ENCODE measurements around the gene BCAP31.

The BCAP31 gene

GRCh38 chrX:153671589-153672530 is 52.3 kb downstream of the BCAP31 start:
- no peak for DNase-seq

- DNase-seq: no peak
Observed at GRCh38 chrX:153670748-153671588, 53.2 kb downstream of the BCAP31 start.

DNA sequence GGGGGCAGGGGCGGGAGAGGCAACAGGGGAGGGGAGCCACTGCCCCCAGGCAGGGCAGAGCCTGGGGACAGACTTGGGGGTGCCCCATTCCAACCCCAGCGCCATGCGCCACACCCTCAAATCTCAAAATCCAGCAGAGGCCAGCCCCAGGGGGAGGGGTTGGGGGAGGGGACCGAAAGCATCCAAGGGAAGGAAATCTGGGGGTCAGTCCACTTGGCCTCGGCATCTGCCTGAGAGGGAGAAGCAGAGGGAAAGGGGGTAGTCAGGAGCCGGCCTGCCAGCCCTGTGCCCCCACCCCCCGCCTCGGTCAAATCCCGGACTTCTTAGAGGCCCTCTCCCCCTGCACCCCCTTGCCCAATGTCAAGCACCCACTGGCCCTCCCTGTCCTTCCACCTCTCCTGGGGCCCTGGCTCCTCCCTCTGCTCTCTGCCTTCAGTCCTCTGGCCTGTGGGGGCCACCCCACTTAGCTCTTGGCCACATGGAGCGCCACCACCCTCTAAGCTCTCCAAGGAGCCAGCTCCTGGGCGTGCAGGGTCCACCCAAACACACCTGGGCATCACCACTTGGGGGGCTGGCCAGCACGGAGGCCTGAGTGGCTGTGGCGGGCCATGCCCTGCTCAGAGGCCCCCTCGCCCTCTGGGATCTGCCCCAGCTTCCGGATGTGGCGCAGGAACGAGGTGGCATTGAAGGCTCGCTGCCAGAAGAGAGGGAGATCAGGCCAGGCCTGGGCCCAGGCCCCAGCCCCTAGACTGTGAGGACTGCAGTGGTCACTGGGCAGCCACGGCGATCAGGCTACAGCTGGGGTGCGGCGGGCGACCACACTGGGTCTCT is 54.1 kb downstream of the BCAP31 start:
- no peak for DNase-seq

- peak; percentile 26 for DNase-seq
Observed at GRCh38 chrX:153669174-153669890, 54.9 kb downstream of the BCAP31 start.

GRCh38 chrX:153668423-153669173 is 55.6 kb downstream of the BCAP31 start:
- no peak for DNase-seq

DNA sequence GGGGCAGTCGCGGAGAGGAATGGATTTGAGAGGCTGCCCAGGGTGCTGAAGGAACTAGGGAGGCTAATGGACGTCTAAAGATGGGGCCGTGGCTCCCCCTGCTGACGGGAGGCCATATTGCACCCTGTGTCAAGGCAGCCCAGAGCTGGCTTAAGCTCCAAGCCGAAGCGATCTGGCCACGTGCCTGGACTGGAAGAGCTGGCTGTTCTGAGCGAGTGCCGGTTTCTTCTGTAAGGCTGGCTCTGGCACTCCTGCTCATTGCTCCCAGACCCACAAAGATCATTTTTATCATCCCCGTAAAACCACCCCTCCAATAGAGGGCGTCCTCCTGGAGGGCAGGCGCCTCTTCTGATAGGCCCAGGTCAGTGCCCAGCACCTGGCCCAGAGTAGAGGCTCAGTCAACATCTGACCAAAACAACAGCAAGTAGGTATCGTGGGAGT is 56.2 kb downstream of the BCAP31 start:
- DNase-seq: peak; percentile 79

GRCh38 chrX:153667281-153667955 is 56.8 kb downstream of the BCAP31 start:
- DNase-seq: no peak

DNA sequence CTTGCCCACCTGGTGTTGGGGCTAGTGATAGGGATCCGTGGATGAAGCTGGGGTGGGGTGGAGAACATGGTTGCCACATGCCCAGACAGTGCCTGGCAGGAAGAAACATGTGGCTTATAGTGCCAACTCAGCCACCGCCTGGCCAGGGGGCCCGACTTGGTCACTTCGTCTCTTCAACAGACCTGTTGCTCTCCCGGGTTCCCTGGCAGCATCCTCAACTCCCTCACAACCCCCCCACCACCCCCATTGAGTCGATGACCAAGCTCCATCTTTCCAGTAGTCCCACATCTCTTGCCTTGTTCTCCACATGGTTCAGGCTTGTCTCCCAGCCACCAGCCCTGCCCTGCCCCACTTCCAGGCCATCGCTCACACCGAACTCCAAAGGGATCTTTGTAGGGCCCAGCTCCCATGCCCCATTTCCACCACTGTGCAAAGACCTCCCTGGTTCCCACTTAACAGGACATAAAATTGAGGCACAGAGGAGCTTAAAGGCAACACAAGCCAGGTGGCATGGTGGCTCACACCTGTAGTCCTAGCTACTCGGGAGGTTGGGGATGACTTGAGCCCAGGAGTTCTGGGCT is 58.4 kb downstream of the BCAP31 start:
- no peak for DNase-seq

DNA sequence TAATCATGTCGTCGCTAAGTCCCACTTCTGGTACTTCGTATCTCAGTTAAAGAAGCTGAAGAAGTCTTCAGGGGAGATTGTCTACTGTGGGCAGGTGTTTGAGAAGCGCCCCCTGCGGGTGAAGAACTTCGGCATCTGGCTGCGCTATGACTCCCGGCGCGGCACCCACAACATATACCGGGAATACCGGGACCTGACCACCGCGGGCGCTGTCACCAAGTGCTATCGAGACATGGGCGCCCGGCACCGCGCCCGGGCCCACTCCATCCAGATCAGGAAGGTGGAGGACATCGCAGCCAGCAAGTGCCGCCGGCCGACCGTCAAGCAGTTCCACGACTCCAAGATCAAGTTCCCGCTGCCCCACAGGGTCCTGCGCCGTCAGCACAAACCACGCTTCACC is 61.9 kb downstream of the BCAP31 start:
- DNase-seq: peak; percentile 57

DNA sequence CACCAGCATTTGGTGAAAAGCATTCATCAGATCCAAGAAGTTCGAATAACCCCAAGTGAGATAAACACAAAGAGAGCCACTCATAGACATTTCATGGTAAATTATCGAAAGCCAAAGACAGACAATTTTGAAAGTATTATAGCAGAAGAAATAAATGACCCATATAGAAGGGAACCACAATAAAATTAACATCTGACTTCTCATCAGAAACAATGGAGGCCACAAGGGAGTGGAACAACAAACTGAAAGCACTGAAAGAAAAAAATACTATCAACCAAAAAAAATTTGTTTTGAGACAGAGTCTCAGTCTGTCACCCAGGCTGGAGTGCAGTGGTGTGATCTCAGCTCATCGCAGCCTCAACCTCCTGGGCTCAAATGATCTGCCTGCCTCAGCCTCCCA is 64.9 kb downstream of the BCAP31 start:
- DNase-seq: no peak

DNA sequence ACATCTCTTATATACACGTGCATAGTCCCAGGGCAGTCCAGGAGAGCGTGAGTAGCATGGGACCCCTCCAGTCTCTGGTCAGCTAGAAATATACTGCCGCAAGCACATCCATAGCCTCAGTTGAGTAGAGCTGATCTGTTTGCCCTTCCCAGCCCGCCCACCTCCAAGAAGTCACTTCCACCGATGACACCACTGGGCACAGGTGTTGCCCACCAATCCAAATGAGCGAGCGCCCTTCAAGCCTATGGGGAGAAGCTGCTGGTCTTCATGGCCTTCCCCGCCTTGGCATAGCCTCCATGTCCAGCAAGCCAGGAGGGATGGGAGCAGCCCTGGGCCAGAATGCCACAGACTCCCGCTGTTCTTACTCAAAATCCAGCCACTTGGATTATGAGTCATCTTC is 67.0 kb downstream of the BCAP31 start:
- DNase-seq: no peak

DNA sequence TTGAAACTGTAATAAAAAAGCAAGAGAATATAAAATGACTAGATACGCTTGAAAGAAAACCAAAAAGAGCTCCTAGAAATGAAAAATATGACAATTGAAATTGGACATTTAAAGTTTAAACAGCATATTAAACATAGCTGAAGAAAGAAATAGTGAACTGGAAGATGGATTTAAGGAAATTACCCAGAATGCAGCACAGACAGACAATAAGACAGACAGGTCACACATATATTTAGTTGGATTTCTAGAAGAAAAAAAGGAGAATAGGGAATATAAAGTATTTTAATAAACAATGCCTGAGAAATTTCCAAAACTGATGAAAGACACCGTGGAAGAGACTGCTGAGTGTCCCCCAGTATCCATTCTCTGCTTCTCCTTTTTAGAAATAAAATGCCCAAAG is 70.6 kb downstream of the BCAP31 start:
- DNase-seq: no peak

DNA sequence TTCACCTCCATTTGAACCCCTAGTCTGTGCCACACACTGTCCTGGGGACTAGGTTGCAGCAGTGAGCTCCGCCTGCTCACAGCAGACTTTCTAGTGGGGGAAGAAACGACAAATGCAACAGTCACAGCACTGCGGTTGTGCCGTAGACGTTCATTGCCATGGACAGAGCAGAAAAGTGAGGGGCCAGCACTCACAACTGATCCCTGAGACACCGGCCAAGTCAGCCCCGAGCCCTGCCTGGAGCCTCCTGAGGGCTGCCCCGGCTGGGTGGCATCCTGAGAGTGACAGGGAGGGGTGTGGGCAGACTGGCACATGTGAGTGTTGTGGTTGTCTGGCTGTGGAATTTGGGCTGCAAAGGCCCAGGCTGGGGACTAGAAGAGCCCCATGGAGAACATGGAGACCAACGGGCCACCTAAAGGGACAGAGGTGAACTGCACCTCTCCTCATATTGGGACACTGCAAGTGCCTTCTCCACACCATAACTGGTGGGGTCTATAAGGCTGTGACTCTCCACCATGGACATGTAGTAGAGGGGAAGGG is 72.6 kb downstream of the BCAP31 start:
- DNase-seq: peak; percentile 29

GRCh38 chrX:153650959-153651358 is 73.2 kb downstream of the BCAP31 start:
- no peak for DNase-seq
